GM23248 (cell line): Measurements from ENCODE around the gene LCORL. TPM values are rescaled to one million over a fixed set of nuclear protein-coding genes. Genes with fewer than 3 reads are reported as not detected.

Experiments used
- DNase-seq: peaks from one replicate; pipeline ENCODE4 v3.0.0-alpha.2; 2015
- H2AFZ ChIP-seq: fragments of 200-600 bp; sonication (generic); 2 replicates; pipeline ENCODE4 v1.6.1; 2016; ENCODE audit warnings: antibody characterized with exemption
- H3F3A ChIP-seq: fragments of 200-600 bp; sonication (generic); 2 replicates; pipeline ENCODE4 v1.6.1; 2016; ENCODE audit warnings: mild to moderate bottlenecking, antibody characterized with exemption, mixed run types; ENCODE audit not compliant: insufficient read depth
- H3K27ac ChIP-seq: fragments of 200-600 bp; sonication (generic); 2 replicates; pipeline ENCODE4 v1.5.1; 2016; ENCODE audit warnings: mild to moderate bottlenecking
- H3K27me3 ChIP-seq: fragments of 200-600 bp; sonication (generic); replicated peaks from 2 replicates; pipeline ENCODE4 v1.6.1; 2016; ENCODE audit warnings: mild to moderate bottlenecking; ENCODE audit not compliant: insufficient read depth
- H3K36me3 ChIP-seq: fragments of 200-600 bp; sonication (generic); 2 replicates; pipeline ENCODE4 v1.6.1; 2016; ENCODE audit warnings: low read depth, mild to moderate bottlenecking
- H3K4me1 ChIP-seq: fragments of 200-600 bp; sonication (generic); 2 replicates; pipeline ENCODE4 v1.6.1; 2016; ENCODE audit warnings: mild to moderate bottlenecking; ENCODE audit not compliant: insufficient read depth
- H3K4me2 ChIP-seq: fragments of 200-600 bp; sonication (generic); one replicate; pipeline ENCODE4 v1.6.1; 2016; ENCODE audit warnings: mild to moderate bottlenecking; ENCODE audit not compliant: unreplicated experiment
- H3K4me3 ChIP-seq: fragments of 200-600 bp; sonication (generic); 2 replicates; pipeline ENCODE4 v1.5.1; 2016; ENCODE audit warnings: mild to moderate bottlenecking
- H3K79me2 ChIP-seq: fragments of 200-600 bp; sonication (generic); 2 replicates; pipeline ENCODE4 v1.6.1; 2016; ENCODE audit warnings: mild to moderate bottlenecking; ENCODE audit not compliant: insufficient read depth
- H3K9ac ChIP-seq: fragments of 200-600 bp; sonication (generic); 2 replicates; pipeline ENCODE4 v1.6.1; 2016; ENCODE audit warnings: mild to moderate bottlenecking
- H3K9me2 ChIP-seq: fragments of 200-600 bp; sonication (generic); 2 replicates; pipeline ENCODE4 v1.6.1; 2016; ENCODE audit warnings: mixed run types, mild to moderate bottlenecking, moderate library complexity; ENCODE audit not compliant: insufficient read depth
- H3K9me3 ChIP-seq: fragments of 200-600 bp; sonication (generic); one replicate; pipeline ENCODE4 v1.6.1; 2017; ENCODE audit warnings: low read depth
- H4K20me1 ChIP-seq: fragments of 200-600 bp; sonication (generic); 2 replicates; pipeline ENCODE4 v1.6.0; 2016; ENCODE audit not compliant: insufficient read depth
- EZH2 ChIP-seq: fragments of 200-600 bp; sonication (generic); IDR thresholded peaks from 2 replicates; pipeline ENCODE4 v1.6.1; 2018; ENCODE audit warnings: antibody characterized with exemption, mild to moderate bottlenecking; ENCODE audit not compliant: insufficient read depth, poor library complexity, severe bottlenecking
- EZH2phosphoT487 ChIP-seq: fragments of 200-600 bp; sonication (generic); IDR thresholded peaks from 2 replicates; pipeline ENCODE4 v1.6.1; 2018; ENCODE audit warnings: antibody characterized with exemption, moderate library complexity, mild to moderate bottlenecking, low read depth; ENCODE audit not compliant: insufficient read depth
- WGBS, 2 experiments: methylation state at CpG; one replicate each; pipeline ENCODE4 v1.1.6; 2015 to 2017; ENCODE audit warnings: low lambda C conversion rate in 2 of 2, low coverage in 1 of 2; ENCODE audit errors: missing lambda C conversion rate in 2 of 2; 5-methylcytosine and 5-hydroxymethylcytosine counted together
- in situ Hi-C: fragments of 300-500 bp; cut with MboI; formaldehyde crosslinking; loops from 2 replicates; pipeline ENCODE4 v1.15.0; 2020
- polyA plus RNA-seq: library from polyadenylated mRNA; unstranded; fragments of >200 nt; fragmentation: Nextera tagmentation; extraction: Ambion mirVana; gene quantifications from 2 replicates; pipeline ENCODE4 v1.2.1, GENCODE V29; 2016
- total RNA-seq: library from RNA; depleted of rRNA; stranded (reverse); fragments of >200 nt; shearing (Covaris generic); gene quantifications from 2 replicates; pipeline ENCODE4 v1.2.3, GENCODE V29; 2014

The LCORL gene
- total and polyA plus RNA-seq, 2 experiments from 2014 or later, result 5.0 to 6.2 TPM

GRCh38 chr4:17995165-17995564 lies 26.4 kb downstream of the LCORL start:
- Histone ChIP-seq H3K27me3 (no peaks in the 10 kb centered on the region), H3K9me2 (no peaks in the 10 kb centered on the region), H3K4me2 (no peak overlapping the region), H3K9me3 (no peaks in the 10 kb centered on the region), H3F3A (no peaks in the 10 kb centered on the region), H3K9ac (no peak overlapping the region), H3K4me1 (no peaks in the 10 kb centered on the region), H3K27ac (no peak overlapping the region), H3K36me3 (no peaks in the 10 kb centered on the region), H2AFZ (no peak overlapping the region), H4K20me1 (no peaks in the 10 kb centered on the region), H3K4me3 (no peak overlapping the region), H3K79me2 (peaks cover 70% of the 10 kb centered on the region)
- in situ Hi-C loops, result no loop called here
- 95 to 99% methylated on average over 2 of the region's 2 CpGs for WGBS, 2 experiments
- no peak for DNase-seq
- TF ChIP-seq EZH2, result no peak
- TF ChIP-seq EZH2phosphoT487, result no peak

GRCh38 chr4:17985832-17986231 lies 35.7 kb downstream of the LCORL start:
- Histone ChIP-seq H3K27ac (no peak overlapping the region), H3K27me3 (no peaks in the 10 kb centered on the region), H3F3A (no peaks in the 10 kb centered on the region), H3K9me2 (no peaks in the 10 kb centered on the region), H3K9me3 (no peaks in the 10 kb centered on the region), H3K36me3 (no peaks in the 10 kb centered on the region), H3K4me3 (no peak overlapping the region), H3K79me2 (0 out of 2 replicates have a peak, but pooled peaks cover 14% of the 10 kb centered on the region), H3K9ac (no peak overlapping the region), H3K4me1 (no peaks in the 10 kb centered on the region), H4K20me1 (no peaks in the 10 kb centered on the region), H2AFZ (no peak overlapping the region), H3K4me2 (no peak overlapping the region)
- WGBS, 2 experiments, result 91 to 95% methylated on average over 2 of the region's 2 CpGs
- DNase-seq, result no peak
- TF ChIP-seq EZH2phosphoT487 (no peak), EZH2 (no peak)
- in situ Hi-C loops, result no loop called here

- H3K4me3 ChIP-seq, result no peak overlapping the region
- no peak overlapping the region for H3K27ac ChIP-seq
- H3K9ac ChIP-seq, result no peak overlapping the region
- H2AFZ ChIP-seq, result no peak overlapping the region
- H3F3A ChIP-seq, result no peaks in the 10 kb centered on the region
- H3K4me2 ChIP-seq, result no peak overlapping the region
- TF ChIP-seq EZH2phosphoT487 (no peak), EZH2 (no peak)
- H3K79me2 ChIP-seq, result no peaks in the 10 kb centered on the region
- 95 to 96% methylated on average over 1 of the region's 1 CpG for WGBS, 2 experiments
- no peaks in the 10 kb centered on the region for H3K9me3 ChIP-seq
- no peaks in the 10 kb centered on the region for H3K9me2 ChIP-seq
- H3K27me3 ChIP-seq, result no peaks in the 10 kb centered on the region
- no peaks in the 10 kb centered on the region for H3K4me1 ChIP-seq
- no peaks in the 10 kb centered on the region for H4K20me1 ChIP-seq
- peak; percentile 3 for DNase-seq
- in situ Hi-C loops, result no loop called here
- no peaks in the 10 kb centered on the region for H3K36me3 ChIP-seq
Observed at GRCh38 chr4:17981063-17981462, 40.5 kb downstream of the LCORL start.

GRCh38 chr4:17968721-17969120 lies 52.8 kb downstream of the LCORL start:
- no peaks in the 10 kb centered on the region; the same call in 1 of the 2 replicates for H3K79me2 ChIP-seq
- in situ Hi-C loops, result no loop called here
- no peaks in the 10 kb centered on the region for H3K9me3 ChIP-seq

GRCh38 chr4:17967078-17967477 lies 54.5 kb downstream of the LCORL start:
- no peaks in the 10 kb centered on the region for H4K20me1 ChIP-seq
- no peaks in the 10 kb centered on the region for H3K27me3 ChIP-seq
- H3K9me2 ChIP-seq, result no peaks in the 10 kb centered on the region
- H3K36me3 ChIP-seq, result no peaks in the 10 kb centered on the region
- H3K79me2 ChIP-seq, result no peaks in the 10 kb centered on the region; the same call in 1 of the 2 replicates
- in situ Hi-C loops, result no loop called here
- WGBS, 2 experiments, result 93 to 100% methylated on average over 1 of the region's 1 CpG
- no peak overlapping the region for H3K4me2 ChIP-seq
- TF ChIP-seq EZH2phosphoT487, result no peak
- TF ChIP-seq EZH2, result no peak
- DNase-seq, result no peak
- H3K27ac ChIP-seq, result no peak overlapping the region
- no peak overlapping the region for H3K4me3 ChIP-seq
- H2AFZ ChIP-seq, result no peak overlapping the region
- H3F3A ChIP-seq, result no peaks in the 10 kb centered on the region
- H3K9me3 ChIP-seq, result no peaks in the 10 kb centered on the region
- H3K9ac ChIP-seq, result no peak overlapping the region
- no peaks in the 10 kb centered on the region for H3K4me1 ChIP-seq

More at GRCh38 chr4:17968721-17969120, 52.8 kb downstream of the LCORL start:
- H3K9ac ChIP-seq, result no peak overlapping the region
- no peaks in the 10 kb centered on the region for H3K4me1 ChIP-seq
- no peaks in the 10 kb centered on the region for H4K20me1 ChIP-seq
- no peak overlapping the region for H2AFZ ChIP-seq
- H3K36me3 ChIP-seq, result no peaks in the 10 kb centered on the region
- no peak overlapping the region for H3K4me2 ChIP-seq
- no peak for DNase-seq
- H3K9me2 ChIP-seq, result no peaks in the 10 kb centered on the region
- no peak overlapping the region for H3K27ac ChIP-seq
- H3K4me3 ChIP-seq, result no peak overlapping the region
- no peak for TF ChIP-seq EZH2phosphoT487
- TF ChIP-seq EZH2, result no peak
- no peaks in the 10 kb centered on the region for H3F3A ChIP-seq
- no peaks in the 10 kb centered on the region for H3K27me3 ChIP-seq
